DND-41 (cell line): Measurements from ENCODE around the gene RCOR1.

Experiments used
- ATAC-seq: fragments of 200-7000 bp; cut with Tn5 transposase; 3 replicates; pipeline ENCODE4 v1.9.1; 2021; ENCODE audit warnings: low read depth; ENCODE audit not compliant: insufficient read depth
- DNase-seq: peaks from one replicate; pipeline ENCODE4 v3.0.0-alpha.2; 2020
- H2AFZ ChIP-seq: 2 replicates; pipeline ENCODE4 v1.6.0; 2012; ENCODE audit warnings: low read depth, low read length
- H3K27ac ChIP-seq: 2 replicates; pipeline ENCODE4 v1.5.1; 2012; ENCODE audit warnings: low read length, inconsistent platforms
- H3K27me3 ChIP-seq: fragments of 200-600 bp; sonication (generic); 2 replicates; pipeline ENCODE4 v1.6.0; 2012; ENCODE audit warnings: low read length, mild to moderate bottlenecking, inconsistent platforms; ENCODE audit not compliant: insufficient read depth, poor library complexity
- H3K36me3 ChIP-seq: 2 replicates; pipeline ENCODE4 v1.5.1; 2012; ENCODE audit warnings: low read length, inconsistent platforms; ENCODE audit not compliant: insufficient read depth
- H3K4me1 ChIP-seq: 2 replicates; pipeline ENCODE4 v1.5.1; 2012; ENCODE audit warnings: mild to moderate bottlenecking, low read length; ENCODE audit not compliant: insufficient read depth
- H3K4me2 ChIP-seq: 2 replicates; pipeline ENCODE4 v1.6.0; 2012; ENCODE audit warnings: mild to moderate bottlenecking, moderate library complexity, low read length, inconsistent platforms; ENCODE audit not compliant: insufficient read depth
- H3K4me3 ChIP-seq, 2 experiments: fragments of 200-600 bp in 1 of 2; shearing (Covaris generic) in 1 of 2; 2 replicates each; pipeline ENCODE4 v1.5.1; 2012 to 2016; ENCODE audit warnings: inconsistent platforms in 2 of 2, low read length in 2 of 2, mild to moderate bottlenecking in 2 of 2, low read depth in 1 of 2, moderate library complexity in 1 of 2
- H3K79me2 ChIP-seq: 2 replicates; pipeline ENCODE4 v1.6.0; 2012; ENCODE audit warnings: low read length, inconsistent platforms; ENCODE audit not compliant: insufficient read depth
- H3K9ac ChIP-seq: 2 replicates; pipeline ENCODE4 v1.6.0; 2012; ENCODE audit warnings: low read depth, mild to moderate bottlenecking, inconsistent platforms, low read length, moderate library complexity
- H3K9me3 ChIP-seq: 2 replicates; pipeline ENCODE4 v1.5.1; 2012; ENCODE audit warnings: low read length, moderate library complexity, mild to moderate bottlenecking, inconsistent platforms; ENCODE audit not compliant: insufficient read depth, severe bottlenecking
- H4K20me1 ChIP-seq: 2 replicates; pipeline ENCODE4 v1.6.0; 2012; ENCODE audit warnings: low read length; ENCODE audit not compliant: insufficient read depth
- CTCF ChIP-seq: IDR thresholded peaks from 2 replicates; pipeline ENCODE4 v1.5.1; 2012; ENCODE audit warnings: borderline replicate concordance, low read length, moderate library complexity, mild to moderate bottlenecking; ENCODE audit not compliant: poor library complexity, severe bottlenecking; ENCODE audit errors: extremely low read depth
- EZH2 ChIP-seq: IDR thresholded peaks from 3 replicates; pipeline ENCODE4 v1.6.1; 2012; ENCODE audit warnings: borderline replicate concordance, low read depth, mild to moderate bottlenecking, moderate library complexity, low read length, inconsistent platforms; ENCODE audit not compliant: severe bottlenecking

Gene RCOR1

GRCh38 chr14:102620413-102620812 lies 28.0 kb downstream of the RCOR1 start:
- Histone ChIP-seq H3K9me3 (no peaks in the 10 kb centered on the region), H3K4me1 (no peaks in the 10 kb centered on the region), H3K27ac (no peak overlapping the region), H3K79me2 (peaks cover 91% of the 10 kb centered on the region), H3K4me2 (no peak overlapping the region), H2AFZ (no peak overlapping the region), H3K4me3 (no peak overlapping the region), H3K9ac (no peak overlapping the region), H3K27me3 (no peaks in the 10 kb centered on the region), H4K20me1 (peaks cover 58% of the 10 kb centered on the region), H3K36me3 (peaks cover 2% of the 10 kb centered on the region; the same call in 1 of the 2 replicates)
- DNase-seq (no peak), ATAC-seq (no peak)
- no peak for TF ChIP-seq CTCF
- no peak for TF ChIP-seq EZH2

- no peaks in the 10 kb centered on the region for H3K9me3 ChIP-seq
- H3K4me2 ChIP-seq = no peak overlapping the region
- H3K4me1 ChIP-seq = no peaks in the 10 kb centered on the region
- peaks cover 48% of the 10 kb centered on the region for H4K20me1 ChIP-seq
- TF ChIP-seq EZH2 (no peak), CTCF (no peak)
- H3K9ac ChIP-seq = no peak overlapping the region
- H3K79me2 ChIP-seq = peaks cover 91% of the 10 kb centered on the region
- ATAC-seq (no peak), DNase-seq (no peak)
- peaks cover 4% of the 10 kb centered on the region; the same call in 1 of the 2 replicates for H3K36me3 ChIP-seq
- H2AFZ ChIP-seq = no peak overlapping the region
- H3K27me3 ChIP-seq = no peaks in the 10 kb centered on the region
- no peak overlapping the region for H3K4me3 ChIP-seq
- no peak overlapping the region for H3K27ac ChIP-seq
These were observed 29.9 kb downstream of the RCOR1 start for GRCh38 chr14:102622262-102622885.

- Histone ChIP-seq H4K20me1 (peaks cover 39% of the 10 kb centered on the region; the same call in 1 of the 2 replicates), H3K27ac (no peak overlapping the region)
These were observed 32.2 kb downstream of the RCOR1 start for GRCh38 chr14:102624666-102625065.

More at GRCh38 chr14:102624666-102625065, 32.2 kb downstream of the RCOR1 start:
- Histone ChIP-seq H3K4me1 (no peaks in the 10 kb centered on the region), H3K27me3 (no peaks in the 10 kb centered on the region), H3K4me3 (no peak overlapping the region), H3K9ac (no peak overlapping the region), H3K4me2 (no peak overlapping the region), H2AFZ (no peak overlapping the region), H3K9me3 (no peaks in the 10 kb centered on the region), H3K36me3 (peaks cover 4% of the 10 kb centered on the region; the same call in 1 of the 2 replicates), H3K79me2 (peaks cover 91% of the 10 kb centered on the region)
- DNase-seq (no peak), ATAC-seq (no peak)
- no peak for TF ChIP-seq EZH2
- TF ChIP-seq CTCF = no peak
